COLO829 (cell line): Measurements from ENCODE around the gene TSPAN18.

Experiments
- DNase-seq: peaks from one replicate; pipeline ENCODE4 v3.0.0; 2012; ENCODE audit warnings: low spot score

The TSPAN18 gene

GRCh38 chr11:44777209-44778194 is 50.7 kb downstream of the TSPAN18 start:
- DNase-seq = no peak

GRCh38 chr11:44778195-44779100 is 51.7 kb downstream of the TSPAN18 start:
- DNase-seq = no peak

GRCh38 chr11:44779736-44780520 is 53.2 kb downstream of the TSPAN18 start:
- DNase-seq = no peak

GRCh38 chr11:44780940-44781631 is 54.3 kb downstream of the TSPAN18 start:
- DNase-seq = no peak

- no peak for DNase-seq
Measured at GRCh38 chr11:44781655-44782054, 54.9 kb downstream of the TSPAN18 start.

- no peak for DNase-seq
Measured at GRCh38 chr11:44782478-44782877, 55.7 kb downstream of the TSPAN18 start.

- no peak for DNase-seq
Measured at GRCh38 chr11:44784436-44784760, 57.6 kb downstream of the TSPAN18 start.

GRCh38 chr11:44784851-44785250 is 58.1 kb downstream of the TSPAN18 start:
- no peak for DNase-seq

GRCh38 chr11:44785856-44786607 is 59.3 kb downstream of the TSPAN18 start:
- DNase-seq = no peak

GRCh38 chr11:44787070-44787469 is 60.3 kb downstream of the TSPAN18 start:
- no peak for DNase-seq

GRCh38 chr11:44787981-44788380 is 61.2 kb downstream of the TSPAN18 start:
- DNase-seq = no peak

- no peak for DNase-seq
Measured at GRCh38 chr11:44788536-44789261, 61.9 kb downstream of the TSPAN18 start.

- DNase-seq = no peak
Measured at GRCh38 chr11:44789496-44789895, 62.7 kb downstream of the TSPAN18 start.

GRCh38 chr11:44790211-44790610 is 63.4 kb downstream of the TSPAN18 start:
- DNase-seq = no peak

- no peak for DNase-seq
Measured at GRCh38 chr11:44791316-44791925, 64.7 kb downstream of the TSPAN18 start.

GRCh38 chr11:44792171-44792570 is 65.4 kb downstream of the TSPAN18 start:
- DNase-seq = no peak

GRCh38 chr11:44793350-44794090 is 66.8 kb downstream of the TSPAN18 start:
- no peak for DNase-seq

GRCh38 chr11:44795803-44796535 is 69.2 kb downstream of the TSPAN18 start:
- no peak for DNase-seq
